Transverse colon (tissue), 4 donors: Measurements from ENCODE around the gene SUN1.

Experiments used
- CTCF ChIP-seq, 5 experiments: fragments of 200-600 bp in 3 of 5; fragments of 450-650 bp in 2 of 5; sonication (generic) in 3 of 5; IDR thresholded peaks; 1 replicate in 2 of 5; 2 replicates in 3 of 5; pipeline ENCODE4 v1.5.1; 2016 to 2017; ENCODE audit warnings: antibody characterized with exemption in 5 of 5, inconsistent platforms in 3 of 5, mild to moderate bottlenecking in 2 of 5, moderate library complexity in 1 of 5
- EP300 ChIP-seq: sonication (generic); formaldehyde crosslinking; IDR thresholded peaks from one replicate; pipeline ENCODE4 v1.6.1; 2017; ENCODE audit warnings: antibody characterized with exemption, low read depth
- POLR2A ChIP-seq: fragments of 450-650 bp; IDR thresholded peaks from one replicate; pipeline ENCODE4 v1.6.1; 2016; ENCODE audit warnings: antibody characterized with exemption, mild to moderate bottlenecking, moderate library complexity
- POLR2AphosphoS5 ChIP-seq, 3 donors: sonication (generic); formaldehyde crosslinking; IDR thresholded peaks; one replicate each; pipeline ENCODE4 v1.6.1; 2016; ENCODE audit warnings: antibody characterized with exemption in 3 of 3

GRCh38 chr7:882336-883035, 50.2 kb downstream of the SUN1 start:
- TF ChIP-seq CTCF (IDR thresholded peaks at IDR 0.05) (no peak), POLR2A (no peak), EP300 (no peak), POLR2AphosphoS5 (IDR thresholded peaks at IDR 0.05) (no peak)
